ENCODE results near the gene TRAPPC3.

DNA sequence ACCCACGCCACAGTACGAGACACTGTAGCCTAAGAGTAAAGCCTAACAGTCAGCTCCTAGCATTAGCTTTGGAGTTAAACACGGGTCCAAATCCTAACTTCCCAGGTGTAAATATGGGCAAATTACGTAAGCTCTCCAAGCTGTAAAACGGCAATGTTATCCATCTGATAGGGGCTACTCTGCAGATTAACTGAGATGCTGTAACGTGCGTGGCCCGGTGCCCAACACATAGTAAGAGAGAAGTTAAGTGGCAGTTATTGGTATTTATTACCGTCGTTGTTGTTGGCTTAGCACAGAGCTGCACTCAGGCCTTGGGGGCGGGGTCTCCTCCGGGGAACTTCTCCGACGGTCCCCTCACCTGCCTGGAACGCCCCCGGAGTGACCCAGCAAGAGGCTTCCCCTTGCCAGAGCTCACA lies 457 bp downstream of the TRAPPC3 start:
- TF ChIP-seq, protein P1, sequence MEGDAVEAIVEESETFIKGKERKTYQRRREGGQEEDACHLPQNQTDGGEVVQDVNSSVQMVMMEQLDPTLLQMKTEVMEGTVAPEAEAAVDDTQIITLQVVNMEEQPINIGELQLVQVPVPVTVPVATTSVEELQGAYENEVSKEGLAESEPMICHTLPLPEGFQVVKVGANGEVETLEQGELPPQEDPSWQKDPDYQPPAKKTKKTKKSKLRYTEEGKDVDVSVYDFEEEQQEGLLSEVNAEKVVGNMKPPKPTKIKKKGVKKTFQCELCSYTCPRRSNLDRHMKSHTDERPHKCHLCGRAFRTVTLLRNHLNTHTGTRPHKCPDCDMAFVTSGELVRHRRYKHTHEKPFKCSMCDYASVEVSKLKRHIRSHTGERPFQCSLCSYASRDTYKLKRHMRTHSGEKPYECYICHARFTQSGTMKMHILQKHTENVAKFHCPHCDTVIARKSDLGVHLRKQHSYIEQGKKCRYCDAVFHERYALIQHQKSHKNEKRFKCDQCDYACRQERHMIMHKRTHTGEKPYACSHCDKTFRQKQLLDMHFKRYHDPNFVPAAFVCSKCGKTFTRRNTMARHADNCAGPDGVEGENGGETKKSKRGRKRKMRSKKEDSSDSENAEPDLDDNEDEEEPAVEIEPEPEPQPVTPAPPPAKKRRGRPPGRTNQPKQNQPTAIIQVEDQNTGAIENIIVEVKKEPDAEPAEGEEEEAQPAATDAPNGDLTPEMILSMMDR (IDR thresholded peaks at IDR 0.05), result no peak
- no peak for TF ChIP-seq POLR2A (IDR thresholded peaks at IDR 0.05)
